ENCODE measurements around the gene PDCD2L.

GRCh38 chr19:34359140-34359953 lies 44.9 kb upstream of the PDCD2L start:
- peak; percentile 74 for TF ChIP-seq CTCF (IDR thresholded peaks at IDR 0.05; ENCODE audit: low read length)
- TF ChIP-seq EZH2 (IDR thresholded peaks at IDR 0.05; ENCODE audit: borderline replicate concordance, low read length), result no peak
